GM21423 (cell line): Measurements from ENCODE around the gene CD180.

Source experiments
- ATAC-seq: cut with Tn5 transposase; IDR thresholded peaks from one replicate; pipeline ENCODE4 v1.9.1; 2021; ENCODE audit warnings: mild to moderate bottlenecking, moderate library complexity; ENCODE audit not compliant: unreplicated experiment

The CD180 gene

GRCh38 chr5:67133217-67133616, 63.4 kb downstream of the CD180 start:
- ATAC-seq = no peak

DNA sequence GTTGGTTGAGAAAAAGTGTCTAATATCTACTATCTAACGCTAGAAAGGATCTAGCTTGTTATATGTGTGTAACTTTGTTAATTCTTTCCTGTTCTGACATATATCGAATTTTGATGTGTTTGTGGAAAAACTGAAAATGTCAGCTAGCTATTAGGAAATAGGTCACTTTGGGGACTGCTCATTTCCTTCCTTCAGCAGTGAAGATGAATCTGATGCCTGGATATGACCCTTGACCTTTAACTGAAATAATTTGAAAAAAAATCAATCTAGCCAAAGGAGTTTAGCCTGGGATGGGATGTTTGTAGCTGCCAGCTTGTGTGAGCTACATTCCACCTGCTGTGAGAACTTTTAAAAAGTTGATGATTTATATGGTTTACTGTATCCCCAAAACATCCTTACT, 66.8 kb downstream of the CD180 start:
- ATAC-seq = no peak
